Stimulated activated CD4-positive, alpha-beta T cell treated with anti-CD3 and anti-CD28 coated beads, Interleukin-2, amount 100 ng/mL, for 24 hours (primary cell): ENCODE data around the gene CHST11.

Experiments
- DNase-seq, 2 donors: peaks; one replicate each; pipeline ENCODE4 v3.0.0-alpha.2; 2020

CHST11 gene

GRCh38 chr12:104683831-104684503 lies 227.2 kb downstream of the CHST11 start:
- DNase-seq = no peak

DNA sequence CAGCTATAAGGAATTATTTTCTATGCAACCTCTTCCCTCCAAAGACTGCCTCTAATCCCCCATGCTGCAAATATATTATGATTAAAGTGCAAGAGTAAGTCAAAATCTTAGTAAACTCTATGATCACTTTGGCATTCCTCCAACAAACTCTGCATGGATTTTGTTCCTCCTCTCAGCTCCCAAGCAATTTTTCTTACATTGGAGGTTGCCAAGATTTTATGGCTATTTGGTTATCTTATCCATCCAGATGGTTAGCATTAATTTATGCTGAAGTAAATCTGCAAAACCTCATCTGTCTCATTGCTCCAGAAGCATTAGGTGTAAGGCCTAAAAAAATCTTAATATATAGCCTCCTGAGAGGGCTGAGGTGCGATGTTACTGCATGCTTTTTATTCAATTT lies 228.1 kb downstream of the CHST11 start:
- no peak for DNase-seq

DNA sequence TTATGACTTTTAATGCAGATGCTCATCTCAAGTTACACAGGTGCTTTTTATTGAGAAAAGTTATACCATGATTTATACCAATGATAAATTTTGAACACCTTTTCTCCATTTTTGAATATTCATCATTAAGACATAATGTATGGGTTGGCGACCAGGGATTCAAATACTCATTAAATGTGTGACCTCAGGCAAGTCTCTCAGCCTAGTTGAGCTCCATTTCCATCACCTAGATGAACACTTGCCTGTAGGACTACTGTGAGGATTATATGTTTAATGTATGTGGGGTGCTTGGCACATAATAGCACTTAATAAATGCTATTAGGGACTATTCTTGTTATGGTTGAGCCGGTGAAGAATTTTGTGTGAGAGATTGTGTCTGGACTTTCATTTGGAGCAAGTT lies 228.6 kb downstream of the CHST11 start:
- DNase-seq = no peak

GRCh38 chr12:104686196-104686595 lies 229.4 kb downstream of the CHST11 start:
- no peak for DNase-seq

GRCh38 chr12:104687823-104688573 lies 231.2 kb downstream of the CHST11 start:
- no peak for DNase-seq

DNA sequence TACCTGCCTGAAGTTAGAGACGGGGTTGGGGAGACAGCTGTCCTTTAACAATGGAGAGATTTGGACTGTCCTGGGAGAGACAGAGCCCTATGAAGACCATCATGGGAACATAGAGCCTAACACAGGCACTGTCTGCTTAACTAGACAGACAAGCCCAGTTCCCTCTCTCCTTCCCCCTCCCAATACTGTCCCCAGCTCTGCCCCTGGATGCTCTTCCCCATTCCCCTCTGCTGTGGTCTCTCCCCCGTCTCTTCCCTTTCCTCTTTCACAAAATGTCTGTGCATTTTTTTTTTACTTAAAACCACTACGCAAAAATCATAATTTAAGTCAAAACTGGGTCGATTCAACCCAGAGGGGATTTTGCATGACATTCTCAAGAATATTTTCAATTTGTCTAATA lies 232.9 kb downstream of the CHST11 start:
- DNase-seq = no peak

DNA sequence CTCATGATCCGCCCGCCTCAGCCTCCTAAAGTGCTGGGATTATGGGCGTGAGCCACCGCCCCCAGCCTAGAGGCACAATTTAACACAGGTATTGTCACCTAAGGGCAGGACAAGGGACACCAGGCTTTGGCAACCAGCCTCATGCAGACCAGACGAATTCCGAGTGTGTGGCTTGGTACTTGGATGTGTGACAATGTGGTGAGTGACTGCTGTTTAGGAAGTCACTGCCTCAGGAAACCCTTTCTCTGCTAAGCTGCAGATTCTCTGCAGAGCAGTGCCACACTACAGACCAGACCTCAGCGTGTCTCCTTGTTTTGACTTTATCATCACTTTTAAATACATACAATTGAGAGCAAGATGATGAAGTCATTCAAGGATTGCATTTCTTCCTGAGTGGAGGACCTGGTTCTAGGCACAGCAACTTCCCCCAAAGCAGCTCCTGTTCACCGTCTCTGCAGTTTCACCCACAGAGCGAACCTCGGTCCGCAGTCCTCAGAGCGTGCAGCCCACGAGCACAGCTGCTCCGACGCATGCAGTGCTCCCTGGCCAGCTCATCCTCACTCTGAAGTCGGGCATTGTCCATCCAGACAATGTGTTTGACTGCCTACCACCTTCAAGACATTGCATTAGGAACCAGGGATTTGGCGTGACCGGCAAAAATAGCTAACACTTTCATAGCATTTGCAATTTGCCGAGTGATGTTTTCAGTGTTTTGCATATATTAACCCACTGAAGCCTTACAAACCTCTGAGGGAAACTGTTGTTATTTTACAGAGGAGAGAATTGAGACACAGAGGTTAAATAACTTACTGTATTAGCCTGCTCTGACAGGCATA lies 235.2 kb downstream of the CHST11 start:
- DNase-seq = no peak

DNA sequence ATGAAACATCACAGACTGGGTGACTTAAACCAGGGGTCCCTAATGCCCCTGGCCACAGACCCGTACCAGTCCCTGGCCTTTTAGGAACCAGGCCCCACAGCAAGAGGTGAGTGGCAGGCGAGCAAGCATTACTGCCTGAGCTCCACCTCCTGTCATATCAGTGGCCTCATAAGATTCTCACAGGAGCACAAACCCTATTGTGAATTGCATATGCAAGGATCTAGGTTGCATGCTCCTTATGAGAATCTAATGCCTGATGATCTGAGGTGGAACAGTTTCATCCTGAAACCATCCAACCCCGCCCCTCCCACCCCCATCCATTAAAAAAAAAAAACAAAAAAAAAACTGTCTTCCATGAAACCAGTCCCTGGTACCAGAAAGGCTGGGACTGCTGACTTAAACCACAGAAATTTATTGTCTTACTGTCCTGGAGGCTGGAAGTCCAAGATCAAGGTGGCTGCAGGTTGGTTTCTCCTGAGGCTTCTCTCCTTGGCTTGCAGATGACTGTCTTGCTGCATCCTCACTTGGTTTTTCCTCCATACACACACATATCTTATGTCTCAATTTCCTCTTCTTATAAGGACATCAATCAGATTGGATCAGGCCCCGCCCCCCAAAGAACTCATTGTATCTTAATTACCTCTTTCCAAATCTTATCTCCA lies 235.9 kb downstream of the CHST11 start:
- DNase-seq = no peak

DNA sequence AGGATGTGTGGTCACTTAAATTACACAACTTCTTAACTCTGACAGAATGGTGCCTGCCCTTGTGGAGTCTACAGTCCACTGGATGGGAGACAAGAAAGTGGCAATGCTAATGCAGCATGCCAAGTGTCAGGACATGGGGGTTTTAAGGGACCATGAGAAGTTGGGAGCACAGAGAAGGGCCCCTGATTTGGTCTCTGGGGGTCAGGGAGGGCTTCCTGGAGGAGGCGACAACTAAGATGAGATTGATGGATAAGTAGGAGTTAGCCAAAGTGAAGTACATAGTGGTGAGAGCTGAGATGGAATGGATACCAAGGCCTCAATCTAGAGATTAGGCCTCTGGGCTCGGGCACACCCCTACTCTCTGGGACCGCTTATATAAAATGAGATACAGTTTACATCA lies 236.7 kb downstream of the CHST11 start:
- DNase-seq = no peak

DNA sequence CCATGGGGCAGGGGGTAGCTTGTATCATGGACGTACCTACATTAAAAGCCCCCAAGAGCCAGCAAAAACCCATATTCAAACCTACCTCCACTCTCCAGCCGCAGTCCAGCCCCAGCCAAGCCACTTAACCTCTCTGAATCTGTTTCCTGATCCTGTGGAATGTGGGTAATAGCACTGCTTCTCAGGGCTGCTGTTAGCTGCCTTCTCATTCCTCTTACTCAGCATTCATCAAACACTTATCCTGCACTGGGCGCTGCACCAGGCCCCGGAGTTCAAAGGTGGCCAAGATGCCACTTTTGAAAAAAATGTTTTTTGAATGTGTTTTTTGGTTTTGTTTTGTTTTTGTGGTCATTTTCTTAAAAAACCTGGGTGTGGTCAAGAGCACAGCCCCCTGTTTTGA lies 237.4 kb downstream of the CHST11 start:
- no peak for DNase-seq

GRCh38 chr12:104694711-104695110 lies 238.0 kb downstream of the CHST11 start:
- no peak for DNase-seq

DNA sequence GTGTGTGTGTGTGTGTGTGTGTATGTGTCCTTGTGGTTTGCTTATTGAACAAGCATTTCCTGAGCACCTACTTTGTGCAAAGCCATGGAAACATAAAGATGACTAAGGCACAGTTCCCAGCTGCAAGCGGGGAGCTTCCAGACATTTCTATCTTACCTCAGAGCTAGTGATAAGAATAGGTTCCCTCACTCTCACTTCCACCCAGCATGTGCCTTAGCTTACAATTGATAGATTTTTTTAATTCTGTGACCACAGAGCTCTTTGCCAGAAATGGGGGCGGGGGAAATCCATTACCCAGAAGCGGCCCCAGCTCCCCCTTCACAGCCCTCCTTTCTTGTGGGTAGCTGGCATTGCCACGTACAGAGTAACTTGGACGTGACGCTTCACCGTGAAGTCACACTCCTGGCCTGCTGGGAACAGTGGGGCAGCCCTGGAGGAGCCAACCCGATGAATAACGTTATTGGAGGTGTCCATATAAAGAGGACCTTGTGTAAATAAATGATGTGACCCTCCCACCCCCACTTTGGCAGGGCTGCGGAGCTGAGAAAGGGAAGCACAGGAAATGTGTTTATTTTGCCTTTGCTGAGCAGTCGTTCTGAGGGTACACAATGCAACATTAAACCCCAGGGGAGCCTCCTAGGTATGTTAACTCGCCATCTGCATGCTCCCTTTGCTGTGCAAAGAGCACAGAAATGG lies 238.9 kb downstream of the CHST11 start:
- peak; percentile 79 to 85 for DNase-seq

DNA sequence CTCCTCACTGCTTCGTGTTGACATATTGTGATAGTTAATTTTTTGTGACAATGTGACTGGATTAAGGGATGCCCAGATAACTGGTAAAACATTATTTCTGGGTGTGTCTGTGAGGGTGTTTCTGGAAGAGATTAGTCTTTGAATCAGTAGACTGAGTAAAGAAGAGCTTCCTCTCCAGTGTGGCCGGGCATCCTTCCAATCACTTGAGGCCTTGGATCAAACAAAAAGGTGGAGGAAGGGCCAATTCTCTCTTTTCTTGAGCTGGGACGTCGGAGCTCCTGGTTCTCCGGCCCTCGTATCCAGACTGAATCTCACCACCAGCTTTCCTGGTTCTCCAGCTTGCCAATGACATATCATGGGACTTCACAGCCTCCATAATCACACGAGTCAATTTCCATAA lies 240.4 kb downstream of the CHST11 start:
- DNase-seq = no peak

GRCh38 chr12:104698871-104699270 lies 242.1 kb downstream of the CHST11 start:
- DNase-seq = no peak

GRCh38 chr12:104699489-104700190 lies 242.9 kb downstream of the CHST11 start:
- DNase-seq = no peak

DNA sequence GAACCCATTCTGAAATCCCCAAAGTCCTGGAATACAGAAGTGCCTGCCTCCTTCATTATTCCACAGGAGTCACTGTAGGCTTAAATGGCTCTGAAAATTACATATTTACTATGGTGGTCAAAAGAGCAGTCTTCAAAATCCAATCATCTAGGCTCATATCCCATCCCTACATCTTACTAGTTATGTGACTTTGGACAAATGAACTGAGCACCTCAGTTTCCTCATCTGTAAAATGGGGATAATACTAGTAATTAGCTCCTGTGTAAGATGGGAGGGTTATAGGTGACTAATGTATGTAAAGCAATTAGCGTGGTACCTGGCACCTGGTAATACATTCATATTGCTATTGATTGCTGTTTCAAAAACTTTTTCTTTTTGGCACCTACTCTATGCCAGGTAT lies 243.6 kb downstream of the CHST11 start:
- no peak for DNase-seq

GRCh38 chr12:104701301-104701700 lies 244.6 kb downstream of the CHST11 start:
- no peak for DNase-seq

DNA sequence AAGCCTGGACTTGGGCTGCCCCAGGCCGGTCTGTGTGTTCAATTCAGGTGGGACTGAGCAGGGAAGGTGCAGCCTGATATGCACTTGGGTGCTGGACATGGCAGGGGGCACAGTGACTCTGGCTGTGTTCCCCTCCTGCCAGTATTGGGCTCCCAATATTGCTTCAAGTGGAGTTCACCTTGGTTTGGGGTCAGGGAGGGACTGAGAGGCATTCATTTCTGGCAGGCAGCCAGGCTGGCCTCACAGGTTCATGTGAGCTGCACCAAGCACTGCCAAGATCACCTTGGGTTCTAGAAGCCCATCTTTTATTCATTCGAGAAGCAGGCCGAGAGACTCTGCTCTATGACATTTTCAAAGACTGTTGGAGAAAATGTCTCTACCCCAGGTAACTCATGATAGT lies 245.0 kb downstream of the CHST11 start:
- DNase-seq = no peak

- no peak for DNase-seq
These were observed 245.9 kb downstream of the CHST11 start for GRCh38 chr12:104702565-104703139.

DNA sequence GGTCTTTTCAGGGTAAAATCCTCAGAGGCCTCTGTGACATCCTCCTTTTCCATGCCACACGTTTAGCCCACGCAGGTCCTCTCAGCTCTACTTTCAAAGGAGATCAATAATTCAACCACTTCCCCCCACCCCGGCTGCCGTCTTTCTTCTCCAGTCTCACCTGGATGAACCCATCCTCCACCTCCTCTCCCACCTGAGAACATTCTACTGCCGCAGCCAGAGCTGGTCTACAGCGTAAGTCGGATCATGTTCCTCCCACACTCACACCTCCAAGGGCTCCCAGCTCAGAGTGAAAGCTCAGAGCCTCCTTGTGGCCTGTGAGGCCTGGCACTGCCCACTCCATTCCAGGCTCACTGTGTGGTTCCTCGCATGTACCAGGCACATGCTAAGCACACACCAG lies 246.6 kb downstream of the CHST11 start:
- no peak for DNase-seq

DNA sequence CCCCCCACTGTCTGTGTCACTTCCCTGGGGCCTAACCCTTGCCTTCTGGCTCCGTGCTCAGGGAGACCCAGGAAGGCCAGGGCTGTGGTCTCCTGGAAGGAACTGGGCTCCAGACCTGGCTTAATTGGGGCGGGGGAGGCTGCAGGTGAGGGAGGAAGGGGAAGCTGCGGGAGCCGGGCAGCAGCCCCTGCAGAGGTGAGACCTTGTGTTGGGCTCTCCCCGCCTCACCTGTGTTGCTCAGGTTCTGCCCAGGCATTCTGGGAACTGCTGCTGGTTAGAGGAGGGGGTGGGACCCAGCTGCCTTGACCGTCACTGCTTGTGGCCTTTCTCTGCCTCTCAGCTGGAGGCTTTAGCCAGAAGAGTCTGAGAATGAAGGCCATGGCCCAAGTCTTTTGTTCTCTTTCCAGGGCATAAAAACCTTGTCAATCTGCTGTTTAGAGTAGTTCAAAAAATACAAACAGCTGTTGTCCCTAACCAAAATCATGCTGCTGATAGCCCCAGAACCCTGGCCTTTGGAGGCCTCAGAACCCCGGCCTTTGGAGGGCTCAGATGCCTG lies 247.6 kb downstream of the CHST11 start:
- no peak for DNase-seq
